Measurements from ENCODE around the gene SIL1. TPM values are rescaled to one million over a fixed set of nuclear protein-coding genes. Genes with fewer than 3 reads are reported as not detected.

SIL1 gene
- polyA plus RNA-seq, 1 donor (not counting 4 experiments of a cell fraction or from before 2014, with no cell fraction given) = 45.4 TPM

GRCh38 chr5:139043157-139043905 is 154.8 kb downstream of the SIL1 start:
- Histone ChIP-seq H3K9ac (ENCODE audit: control insufficient read depth, extremely low read depth, insufficient read depth, low read length) (no peak overlapping the region), H3K79me2 (ENCODE audit: control insufficient read depth, insufficient read depth, low read length) (no peaks in the 10 kb centered on the region), H3K4me3 (ENCODE audit: control insufficient read depth in 2 of 3, extremely low read depth in 1 of 3, insufficient read depth in 2 of 3, low read depth in 1 of 3, low read length in 3 of 3) (no peak overlapping the region), H3K36me3 (ENCODE audit: control insufficient read depth in 2 of 2, extremely low read depth in 1 of 2, insufficient read depth in 2 of 2, low read length in 2 of 2) (peaks cover 1 to 3% of the 10 kb centered on the region in 2 experiments), H4K20me1 (ENCODE audit: control insufficient read depth, extremely low read depth, insufficient read depth, low read length) (no peaks in the 10 kb centered on the region), H3K9me1 (ENCODE audit: control insufficient read depth, extremely low read depth, insufficient read depth, low read length) (no peaks in the 10 kb centered on the region), H3K27me3 (ENCODE audit: control insufficient read depth, extremely low read depth, insufficient read depth, low read length) (no peaks in the 10 kb centered on the region), H3K27ac (ENCODE audit: control insufficient read depth, insufficient read depth, low read length) (no peak overlapping the region), H3K4me1 (ENCODE audit: control insufficient read depth, extremely low read depth, insufficient read depth, low read length) (no peaks in the 10 kb centered on the region), H2AFZ (ENCODE audit: control insufficient read depth, low read length) (no peak overlapping the region), H3K4me2 (ENCODE audit: control insufficient read depth, extremely low read depth, insufficient read depth, low read depth, low read length) (no peak overlapping the region), H3K9me3 (ENCODE audit: control insufficient read depth, low read depth, low read length) (no peaks in the 10 kb centered on the region)
- TF ChIP-seq, protein P1, sequence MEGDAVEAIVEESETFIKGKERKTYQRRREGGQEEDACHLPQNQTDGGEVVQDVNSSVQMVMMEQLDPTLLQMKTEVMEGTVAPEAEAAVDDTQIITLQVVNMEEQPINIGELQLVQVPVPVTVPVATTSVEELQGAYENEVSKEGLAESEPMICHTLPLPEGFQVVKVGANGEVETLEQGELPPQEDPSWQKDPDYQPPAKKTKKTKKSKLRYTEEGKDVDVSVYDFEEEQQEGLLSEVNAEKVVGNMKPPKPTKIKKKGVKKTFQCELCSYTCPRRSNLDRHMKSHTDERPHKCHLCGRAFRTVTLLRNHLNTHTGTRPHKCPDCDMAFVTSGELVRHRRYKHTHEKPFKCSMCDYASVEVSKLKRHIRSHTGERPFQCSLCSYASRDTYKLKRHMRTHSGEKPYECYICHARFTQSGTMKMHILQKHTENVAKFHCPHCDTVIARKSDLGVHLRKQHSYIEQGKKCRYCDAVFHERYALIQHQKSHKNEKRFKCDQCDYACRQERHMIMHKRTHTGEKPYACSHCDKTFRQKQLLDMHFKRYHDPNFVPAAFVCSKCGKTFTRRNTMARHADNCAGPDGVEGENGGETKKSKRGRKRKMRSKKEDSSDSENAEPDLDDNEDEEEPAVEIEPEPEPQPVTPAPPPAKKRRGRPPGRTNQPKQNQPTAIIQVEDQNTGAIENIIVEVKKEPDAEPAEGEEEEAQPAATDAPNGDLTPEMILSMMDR (optimal IDR thresholded peaks at IDR 0.05 in 1 of 3, IDR thresholded peaks at IDR 0.05 in 1 of 3, conservative IDR thresholded peaks at IDR 0.05 in 1 of 3; ENCODE audit: extremely low read depth in 1 of 3, insufficient read depth in 2 of 3, low read length in 3 of 3) = no peak
- no peak for TF ChIP-seq EZH2 (IDR thresholded peaks at IDR 0.05; ENCODE audit: low read length)
- FAIRE-seq (no peak), DNase-seq (ENCODE audit: low read depth, low spot score) (no peak)
- dilution Hi-C loops (cut with MboI; ENCODE audit: extremely low pct_ligation_motif_present, low sequenced_read_pairs) = no loop called here

DNA sequence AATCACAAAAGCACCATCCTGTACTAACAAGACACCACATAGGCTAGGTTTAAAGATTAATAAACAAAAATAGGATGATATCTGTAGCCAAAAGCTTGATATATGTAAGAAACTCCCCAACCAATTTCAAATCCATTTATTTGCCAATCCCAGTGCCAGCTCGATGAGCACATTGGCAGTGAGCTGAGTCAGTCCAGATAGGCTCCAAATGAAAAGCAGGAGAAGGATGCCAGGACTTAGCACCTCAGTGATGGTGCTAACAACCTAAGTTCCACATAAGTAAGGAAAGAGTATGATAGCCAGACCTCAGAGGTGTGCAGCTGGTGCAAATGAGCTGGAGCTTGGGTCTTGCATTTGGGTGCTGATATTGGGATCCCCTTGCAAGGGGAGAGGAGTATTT is 158.1 kb downstream of the SIL1 start:
- no peak overlapping the region for H3K4me2 ChIP-seq (ENCODE audit: control insufficient read depth, extremely low read depth, insufficient read depth, low read depth, low read length)
- dilution Hi-C loops (cut with MboI; ENCODE audit: extremely low pct_ligation_motif_present, low sequenced_read_pairs) = no loop called here
- no peak for FAIRE-seq
- no peak overlapping the region for H3K27ac ChIP-seq (ENCODE audit: control insufficient read depth, insufficient read depth, low read length)
- H2AFZ ChIP-seq (ENCODE audit: control insufficient read depth, low read length) = no peak overlapping the region
- H3K79me2 ChIP-seq (ENCODE audit: control insufficient read depth, insufficient read depth, low read length) = no peaks in the 10 kb centered on the region
- no peaks in the 10 kb centered on the region for H3K4me1 ChIP-seq (ENCODE audit: control insufficient read depth, extremely low read depth, insufficient read depth, low read length)
- TF ChIP-seq, protein P1 (optimal IDR thresholded peaks at IDR 0.05 in 1 of 3, IDR thresholded peaks at IDR 0.05 in 1 of 3, conservative IDR thresholded peaks at IDR 0.05 in 1 of 3; ENCODE audit: extremely low read depth in 1 of 3, insufficient read depth in 2 of 3, low read length in 3 of 3) = no peak
- no peak for TF ChIP-seq EZH2 (IDR thresholded peaks at IDR 0.05; ENCODE audit: low read length)
- no peaks in the 10 kb centered on the region for H3K9me3 ChIP-seq (ENCODE audit: control insufficient read depth, low read depth, low read length)
- no peaks in the 10 kb centered on the region for H4K20me1 ChIP-seq (ENCODE audit: control insufficient read depth, extremely low read depth, insufficient read depth, low read length)
- DNase-seq (ENCODE audit: low read depth, low spot score) = no peak
- H3K9ac ChIP-seq (ENCODE audit: control insufficient read depth, extremely low read depth, insufficient read depth, low read length) = no peak overlapping the region
- no peaks in the 10 kb centered on the region for H3K27me3 ChIP-seq (ENCODE audit: control insufficient read depth, extremely low read depth, insufficient read depth, low read length)
- no peak overlapping the region for H3K4me3 ChIP-seq (ENCODE audit: control insufficient read depth in 2 of 3, extremely low read depth in 1 of 3, insufficient read depth in 2 of 3, low read depth in 1 of 3, low read length in 3 of 3)
- H3K36me3 ChIP-seq (ENCODE audit: control insufficient read depth in 2 of 2, extremely low read depth in 1 of 2, insufficient read depth in 2 of 2, low read length in 2 of 2) = peaks cover 1 to 3% of the 10 kb centered on the region in 2 experiments
- no peaks in the 10 kb centered on the region for H3K9me1 ChIP-seq (ENCODE audit: control insufficient read depth, extremely low read depth, insufficient read depth, low read length)
